Left renal pelvis (tissue), 4 donors: ENCODE results near the gene PCDHGB1. TPM values are rescaled to one million over a fixed set of nuclear protein-coding genes. Genes with fewer than 3 reads are reported as not detected.
"Not testable (repeated sequence)": the region's sequence is repeated elsewhere in the genome, so short reads cannot be mapped to it uniquely, and the experiment has no call there.

Source experiments
- DNase-seq, 4 donors: peaks; one replicate each; pipeline ENCODE4 v3.0.0-alpha.2; 2013; ENCODE audit warnings: low read depth in 4 of 4, low spot score in 3 of 4
- polyA plus RNA-seq, 4 donors: library from polyadenylated mRNA; unstranded; fragments of 120-200 nt; gene quantifications; one replicate each; pipeline ENCODE4 v1.2.1, GENCODE V29; 2013; ENCODE audit not compliant: insufficient read length in 4 of 4

PCDHGB1 gene
- polyA plus RNA-seq, 4 donors, result 1.7 to 2.1 (median 1.9) TPM

DNA sequence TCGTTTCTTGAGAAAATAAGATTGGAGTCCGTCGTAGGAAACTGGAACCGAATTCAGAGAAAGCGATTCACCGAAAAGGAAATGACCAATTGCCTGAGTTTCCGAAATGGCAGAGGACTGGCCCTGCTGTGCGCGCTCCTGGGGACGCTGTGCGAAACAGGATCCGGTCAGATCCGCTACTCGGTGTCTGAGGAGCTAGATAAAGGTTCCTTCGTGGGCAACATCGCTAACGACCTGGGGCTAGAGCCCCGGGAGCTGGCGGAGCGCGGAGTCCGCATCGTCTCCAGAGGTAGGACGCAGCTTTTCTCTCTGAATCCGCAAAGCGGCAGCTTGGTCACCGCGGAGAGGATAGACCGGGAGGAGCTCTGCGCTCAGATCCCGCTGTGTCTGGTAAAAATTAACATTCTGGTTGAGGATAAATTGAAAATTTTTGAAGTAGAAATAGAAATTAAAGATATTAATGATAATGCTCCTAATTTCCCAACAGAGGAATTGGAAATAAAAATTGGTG is 5.9 kb upstream of the PCDHGB1 start:
- DNase-seq, result no peak

DNA sequence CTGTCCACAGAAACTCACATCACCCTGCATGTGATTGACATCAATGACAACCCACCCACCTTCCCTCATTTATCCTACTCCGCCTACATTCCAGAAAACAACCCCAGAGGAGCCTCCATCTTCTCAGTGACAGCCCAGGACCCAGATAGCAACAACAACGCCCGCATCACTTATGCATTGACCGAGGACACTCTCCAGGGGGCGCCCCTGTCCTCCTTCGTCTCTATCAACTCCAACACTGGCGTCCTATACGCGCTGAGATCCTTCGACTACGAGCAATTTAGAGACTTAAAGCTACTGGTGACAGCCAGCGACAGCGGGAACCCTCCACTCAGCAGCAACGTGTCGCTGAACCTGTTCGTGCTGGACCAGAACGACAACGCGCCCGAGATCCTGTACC is 4.6 kb upstream of the PCDHGB1 start:
- DNase-seq, result no peak

DNA sequence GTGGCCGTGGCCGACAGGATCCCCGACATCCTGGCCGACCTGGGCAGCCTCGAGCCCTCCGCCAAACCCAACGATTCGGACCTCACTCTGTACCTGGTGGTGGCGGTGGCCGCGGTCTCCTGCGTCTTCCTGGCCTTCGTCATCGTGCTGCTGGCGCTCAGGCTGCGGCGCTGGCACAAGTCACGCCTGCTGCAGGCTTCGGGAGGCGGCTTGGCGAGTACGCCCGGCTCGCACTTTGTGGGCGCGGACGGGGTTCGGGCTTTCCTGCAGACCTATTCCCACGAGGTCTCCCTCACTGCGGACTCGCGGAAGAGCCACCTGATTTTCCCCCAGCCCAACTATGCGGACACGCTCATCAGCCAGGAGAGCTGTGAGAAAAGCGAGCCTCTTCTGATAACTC is 3.9 kb upstream of the PCDHGB1 start:
- not testable (repeated sequence) for DNase-seq

DNA sequence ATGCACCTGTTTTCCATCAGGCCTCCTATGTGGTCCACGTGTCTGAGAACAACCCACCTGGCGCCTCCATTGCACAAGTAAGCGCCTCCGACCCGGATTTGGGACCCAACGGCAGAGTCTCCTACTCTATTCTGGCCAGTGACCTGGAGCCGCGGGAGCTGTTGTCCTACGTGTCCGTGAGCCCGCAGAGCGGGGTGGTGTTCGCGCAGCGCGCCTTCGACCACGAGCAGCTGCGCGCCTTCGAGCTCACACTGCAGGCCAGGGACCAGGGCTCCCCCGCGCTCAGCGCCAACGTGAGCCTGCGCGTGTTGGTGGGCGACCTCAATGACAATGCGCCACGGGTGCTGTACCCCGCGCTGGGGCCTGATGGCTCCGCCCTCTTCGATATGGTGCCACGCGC is 1.7 kb downstream of the PCDHGB1 start:
- DNase-seq, result no peak

DNA sequence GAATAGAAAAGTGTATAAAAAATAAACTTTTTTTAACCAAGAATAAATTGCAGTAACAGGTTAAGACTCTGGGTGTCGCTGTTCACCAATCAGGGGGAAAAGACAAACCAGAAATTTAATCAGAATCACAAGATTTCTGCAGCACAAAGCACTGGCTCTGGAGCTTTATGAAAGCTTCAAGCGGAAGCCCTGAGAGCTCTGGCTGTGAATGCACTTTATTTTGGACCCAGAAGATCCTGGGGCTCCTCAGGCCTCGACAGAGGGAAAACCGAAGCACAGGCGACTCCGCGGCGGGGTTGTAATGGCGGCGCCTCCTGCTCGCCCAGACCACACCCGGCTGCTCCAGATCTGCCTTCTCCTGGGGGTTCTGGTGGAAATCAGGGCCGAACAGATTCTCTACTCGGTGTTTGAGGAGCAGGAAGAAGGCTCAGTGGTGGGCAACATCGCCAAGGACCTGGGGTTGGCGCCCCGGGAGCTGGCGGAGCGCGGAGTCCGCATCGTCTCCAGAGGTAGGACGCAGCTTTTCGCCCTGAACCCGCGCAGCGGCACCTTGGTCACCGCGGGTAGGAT is 5.1 kb downstream of the PCDHGB1 start, which contains the start of gene PCDHGA4:
PCDHGA4 (plus strand) TSS at position 122 of the 570 bp plus-strand sequence; CDS start at position 209, 87 bp downstream.
- no peak for DNase-seq

DNA sequence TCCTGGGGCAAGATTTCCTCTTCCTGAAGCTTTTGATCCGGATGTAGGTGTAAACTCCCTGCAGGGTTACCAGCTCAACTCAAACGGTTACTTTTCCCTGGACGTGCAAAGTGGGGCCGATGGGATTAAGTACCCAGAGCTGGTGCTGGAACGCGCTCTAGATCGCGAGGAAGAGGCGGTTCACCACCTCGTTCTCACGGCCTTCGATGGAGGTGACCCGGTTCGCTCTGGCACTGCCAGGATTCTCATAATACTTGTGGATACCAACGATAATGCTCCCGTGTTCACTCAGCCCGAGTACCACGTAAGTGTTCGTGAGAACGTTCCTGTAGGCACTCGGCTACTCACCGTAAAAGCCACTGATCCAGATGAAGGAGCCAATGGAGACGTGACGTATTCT is 5.7 kb downstream of the PCDHGB1 start:
- DNase-seq, result no peak

DNA sequence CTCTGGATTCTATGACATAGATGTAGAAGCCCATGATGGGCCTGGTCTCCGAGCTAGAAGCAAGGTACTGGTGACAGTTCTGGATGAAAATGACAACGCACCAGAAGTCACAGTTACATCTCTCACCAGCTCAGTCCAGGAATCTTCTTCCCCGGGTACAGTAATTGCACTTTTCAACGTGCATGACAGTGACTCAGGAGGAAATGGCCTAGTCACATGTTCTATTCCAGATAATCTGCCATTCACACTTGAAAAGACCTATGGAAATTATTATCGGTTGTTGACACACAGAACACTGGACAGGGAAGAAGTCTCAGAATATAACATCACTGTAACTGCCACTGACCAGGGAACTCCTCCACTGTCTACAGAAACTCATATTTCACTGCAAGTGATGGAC is 6.2 kb downstream of the PCDHGB1 start:
- DNase-seq, result no peak

DNA sequence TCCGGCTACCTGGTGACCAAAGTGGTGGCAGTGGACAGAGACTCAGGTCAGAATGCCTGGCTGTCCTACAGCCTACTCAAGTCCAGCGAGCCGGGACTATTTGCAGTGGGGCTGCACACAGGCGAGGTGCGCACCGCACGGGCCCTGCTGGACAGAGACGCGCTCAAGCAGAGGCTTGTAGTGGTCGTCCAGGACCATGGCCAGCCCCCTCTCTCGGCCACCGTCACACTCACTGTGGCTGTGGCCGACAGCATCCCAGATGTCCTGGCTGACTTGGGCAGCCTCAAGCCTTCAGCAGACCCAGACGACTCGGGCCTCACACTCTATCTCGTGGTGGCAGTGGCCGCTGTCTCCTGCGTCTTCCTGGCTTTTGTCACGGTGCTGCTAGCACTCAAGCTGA is 7.1 kb downstream of the PCDHGB1 start:
- DNase-seq, result no peak

DNA sequence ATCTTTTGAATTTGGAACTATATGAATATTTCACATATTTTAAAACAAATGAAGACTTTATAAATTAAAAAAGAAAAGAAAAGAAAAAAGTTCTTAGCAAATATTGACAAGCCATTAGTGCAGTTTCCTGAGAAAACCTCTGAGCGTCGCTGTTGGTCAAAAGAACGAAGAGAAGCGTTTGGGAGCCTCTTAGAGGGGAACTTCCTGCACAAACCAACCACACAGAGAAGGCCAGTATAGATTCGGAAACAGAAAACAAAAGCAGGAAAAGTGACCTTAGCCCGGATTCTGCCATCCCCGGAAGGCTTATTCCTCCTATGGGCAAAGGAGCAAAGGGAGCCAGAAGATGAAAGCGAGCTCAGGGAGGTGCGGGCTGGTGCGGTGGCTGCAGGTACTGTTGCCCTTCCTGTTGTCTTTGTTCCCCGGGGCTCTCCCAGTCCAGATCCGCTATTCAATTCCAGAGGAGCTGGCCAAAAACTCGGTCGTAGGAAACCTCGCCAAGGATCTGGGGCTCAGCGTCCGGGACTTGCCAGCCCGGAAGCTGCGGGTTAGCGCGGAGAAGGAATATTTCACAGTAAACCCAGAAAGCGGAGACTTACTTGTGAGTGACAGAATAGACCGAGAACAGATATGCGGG is 10.0 kb downstream of the PCDHGB1 start, which contains the start of gene PCDHGB2:
PCDHGB2 (plus strand) TSS at position 205 of the 637 bp plus-strand sequence; CDS start at position 347, 142 bp downstream.
- no peak for DNase-seq

DNA sequence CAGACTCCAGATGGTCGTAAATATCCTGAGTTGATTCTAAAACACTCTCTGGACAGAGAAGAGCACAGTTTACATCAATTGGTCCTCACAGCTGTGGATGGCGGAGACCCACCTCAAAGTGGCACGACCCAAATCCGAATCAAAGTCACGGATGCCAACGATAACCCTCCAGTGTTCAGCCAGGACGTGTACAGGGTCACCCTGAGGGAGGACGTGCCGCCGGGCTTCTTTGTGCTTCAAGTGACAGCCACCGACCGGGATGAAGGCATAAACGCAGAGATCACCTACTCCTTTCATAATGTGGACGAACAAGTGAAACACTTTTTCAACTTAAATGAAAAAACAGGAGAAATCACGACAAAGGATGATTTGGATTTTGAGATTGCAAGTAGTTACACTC is 10.8 kb downstream of the PCDHGB1 start:
- no peak for DNase-seq

DNA sequence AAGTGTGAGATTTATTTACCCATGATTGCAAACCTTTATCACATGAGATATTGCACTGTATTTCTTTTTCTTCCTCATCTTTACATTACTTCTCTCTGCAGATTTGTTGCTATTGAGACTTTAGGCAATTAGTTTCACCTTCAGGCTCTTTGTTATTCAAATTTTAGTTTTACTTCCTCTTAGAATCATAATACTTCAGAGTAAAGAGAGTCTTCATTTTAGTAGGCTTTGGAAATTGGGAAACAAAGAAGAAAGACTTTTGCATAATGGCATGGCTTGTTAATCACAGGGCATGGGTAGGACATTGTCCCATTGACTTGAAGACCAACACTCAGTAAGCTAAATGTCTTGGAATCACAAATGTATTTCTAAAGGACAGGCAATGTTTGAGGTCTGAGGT is 12.8 kb downstream of the PCDHGB1 start:
- DNase-seq, result no peak

DNA sequence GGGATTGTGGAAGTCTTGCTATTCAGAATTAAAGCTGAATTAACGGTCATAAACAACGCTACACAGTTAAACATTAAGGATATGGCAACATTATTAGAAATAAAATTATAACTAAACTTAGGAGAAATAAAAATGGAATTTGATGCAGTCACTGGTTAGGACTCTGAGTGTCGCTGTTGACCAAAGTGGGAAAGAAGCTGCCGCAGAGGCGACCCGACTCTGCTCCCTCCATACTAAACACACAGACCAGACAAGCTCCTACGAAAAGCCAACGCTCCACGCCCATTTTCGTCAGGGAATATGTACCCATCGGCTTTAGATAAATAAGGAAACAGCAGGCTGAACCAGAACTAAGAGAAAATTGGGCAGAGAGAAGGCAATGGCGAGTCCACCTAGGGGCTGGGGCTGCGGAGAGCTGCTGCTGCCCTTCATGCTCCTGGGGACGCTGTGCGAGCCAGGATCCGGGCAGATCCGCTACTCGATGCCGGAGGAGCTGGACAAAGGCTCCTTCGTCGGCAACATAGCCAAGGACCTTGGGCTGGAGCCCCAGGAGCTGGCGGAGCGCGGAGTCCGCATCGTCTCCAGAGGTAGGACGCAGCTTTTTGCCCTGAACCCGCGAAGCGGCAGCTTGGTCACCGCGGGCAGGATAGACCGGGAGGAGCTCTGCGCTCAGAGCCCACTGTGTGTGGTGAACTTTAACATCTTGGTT is 14.2 kb downstream of the PCDHGB1 start, which contains the start of gene PCDHGA5:
PCDHGA5 (plus strand) TSS at position 211 of the 709 bp plus-strand sequence; CDS start at position 380, 169 bp downstream.
- no peak for DNase-seq

DNA sequence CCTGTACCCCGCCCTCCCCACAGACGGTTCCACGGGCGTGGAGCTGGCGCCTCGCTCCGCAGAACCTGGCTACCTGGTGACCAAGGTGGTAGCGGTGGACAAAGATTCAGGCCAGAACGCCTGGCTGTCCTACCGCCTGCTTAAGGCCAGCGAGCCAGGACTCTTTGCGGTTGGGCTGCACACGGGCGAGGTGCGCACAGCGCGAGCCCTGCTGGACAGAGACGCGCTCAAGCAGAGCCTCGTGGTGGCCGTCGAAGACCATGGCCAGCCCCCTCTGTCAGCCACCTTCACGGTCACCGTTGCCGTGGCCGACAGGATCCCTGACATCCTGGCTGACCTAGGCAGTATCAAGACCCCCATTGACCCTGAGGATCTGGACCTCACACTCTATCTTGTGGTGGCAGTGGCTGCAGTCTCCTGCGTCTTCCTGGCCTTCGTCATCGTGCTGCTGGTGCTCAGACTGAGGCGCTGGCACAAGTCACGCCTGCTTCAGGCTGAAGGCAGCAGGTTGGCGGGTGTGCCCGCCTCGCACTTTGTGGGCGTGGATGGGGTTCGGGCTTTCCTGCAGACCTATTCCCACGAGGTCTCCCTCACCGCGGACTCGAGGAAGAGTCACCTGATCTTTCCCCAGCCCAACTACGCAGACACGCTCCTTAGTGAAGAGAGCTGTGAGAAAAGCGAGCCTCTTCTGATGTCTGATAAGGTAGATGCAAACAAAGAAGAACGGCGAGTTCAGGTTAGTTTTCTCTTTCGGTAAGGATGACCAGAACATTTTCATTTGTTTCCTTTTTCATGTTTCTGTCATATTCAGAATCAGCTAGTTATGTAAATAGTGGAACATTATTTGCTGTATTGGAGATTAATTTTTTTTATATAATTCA is 16.4 kb downstream of the PCDHGB1 start:
- no peak for DNase-seq

DNA sequence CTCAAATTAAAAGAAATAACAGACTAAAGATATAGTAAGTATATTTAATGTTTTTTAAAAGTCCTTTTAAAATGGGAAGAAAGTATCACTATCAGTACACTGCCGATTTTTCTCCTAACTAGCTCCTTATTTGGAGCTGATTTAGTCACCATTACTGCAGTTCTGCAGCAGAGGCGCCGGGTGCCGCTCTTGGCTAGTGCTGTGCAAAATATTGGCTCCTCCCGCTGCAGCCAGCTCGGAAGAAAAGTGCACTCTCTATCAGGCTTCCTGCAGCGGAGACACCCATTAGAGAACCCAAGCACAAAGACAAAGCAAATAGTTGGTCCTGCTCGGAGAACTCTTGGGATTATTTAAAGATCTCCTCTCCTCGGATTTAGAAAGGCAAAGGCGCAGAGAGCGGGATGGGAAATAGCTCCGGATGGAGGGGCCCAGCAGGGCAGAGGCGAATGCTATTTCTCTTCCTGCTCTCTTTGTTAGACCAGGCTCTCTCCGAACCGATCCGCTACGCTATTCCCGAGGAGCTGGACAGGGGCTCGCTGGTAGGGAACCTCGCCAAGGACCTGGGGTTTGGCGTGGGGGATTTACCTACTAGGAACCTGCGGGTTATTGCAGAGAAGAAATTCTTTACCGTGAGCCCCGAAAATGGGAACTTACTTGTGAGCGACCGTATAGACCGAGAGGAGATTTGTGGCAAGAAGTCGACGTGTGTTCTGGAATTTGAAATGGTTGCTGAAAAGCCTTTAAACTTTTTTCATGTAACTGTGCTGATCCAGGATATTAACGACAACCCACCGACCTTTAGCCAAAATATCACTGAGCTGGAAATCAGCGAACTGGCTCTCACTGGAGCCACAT is 20.3 kb downstream of the PCDHGB1 start, which contains the start of gene PCDHGB3:
PCDHGB3 (plus strand) TSS at position 249 of the 855 bp plus-strand sequence; CDS start at position 402, 153 bp downstream.
- DNase-seq, result no peak

DNA sequence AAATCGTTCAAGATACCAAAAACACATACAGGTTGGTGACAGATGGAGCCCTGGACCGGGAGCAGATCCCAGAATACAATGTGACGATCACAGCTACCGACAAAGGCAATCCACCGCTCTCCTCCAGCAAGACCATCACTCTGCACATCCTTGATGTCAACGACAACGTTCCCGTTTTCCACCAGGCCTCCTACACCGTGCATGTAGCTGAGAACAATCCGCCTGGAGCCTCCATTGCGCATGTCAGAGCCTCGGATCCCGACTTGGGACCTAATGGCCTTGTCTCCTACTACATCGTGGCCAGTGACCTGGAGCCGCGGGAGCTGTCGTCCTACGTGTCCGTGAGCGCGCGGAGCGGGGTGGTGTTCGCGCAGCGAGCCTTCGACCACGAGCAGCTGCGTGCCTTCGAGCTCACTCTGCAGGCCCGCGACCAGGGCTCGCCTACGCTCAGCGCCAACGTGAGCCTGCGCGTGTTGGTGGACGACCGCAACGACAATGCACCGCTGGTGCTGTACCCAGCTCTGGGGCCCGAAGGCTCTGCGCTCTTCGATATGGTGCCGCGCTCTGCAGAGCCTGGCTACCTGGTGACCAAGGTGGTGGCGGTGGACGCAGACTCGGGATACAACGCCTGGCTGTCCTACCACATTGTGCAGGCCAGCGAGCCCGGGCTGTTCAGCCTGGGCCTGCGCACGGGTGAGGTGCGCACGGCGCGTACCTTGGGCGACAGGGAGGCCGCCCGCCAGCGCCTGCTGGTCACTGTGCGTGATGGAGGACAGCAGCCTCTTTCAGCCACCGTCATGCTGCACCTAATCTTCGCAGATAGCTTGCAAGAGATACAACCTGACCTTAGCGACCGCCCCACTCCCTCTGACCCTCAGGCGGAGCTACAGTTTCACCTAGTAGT is 21.9 kb downstream of the PCDHGB1 start:
- no peak for DNase-seq

DNA sequence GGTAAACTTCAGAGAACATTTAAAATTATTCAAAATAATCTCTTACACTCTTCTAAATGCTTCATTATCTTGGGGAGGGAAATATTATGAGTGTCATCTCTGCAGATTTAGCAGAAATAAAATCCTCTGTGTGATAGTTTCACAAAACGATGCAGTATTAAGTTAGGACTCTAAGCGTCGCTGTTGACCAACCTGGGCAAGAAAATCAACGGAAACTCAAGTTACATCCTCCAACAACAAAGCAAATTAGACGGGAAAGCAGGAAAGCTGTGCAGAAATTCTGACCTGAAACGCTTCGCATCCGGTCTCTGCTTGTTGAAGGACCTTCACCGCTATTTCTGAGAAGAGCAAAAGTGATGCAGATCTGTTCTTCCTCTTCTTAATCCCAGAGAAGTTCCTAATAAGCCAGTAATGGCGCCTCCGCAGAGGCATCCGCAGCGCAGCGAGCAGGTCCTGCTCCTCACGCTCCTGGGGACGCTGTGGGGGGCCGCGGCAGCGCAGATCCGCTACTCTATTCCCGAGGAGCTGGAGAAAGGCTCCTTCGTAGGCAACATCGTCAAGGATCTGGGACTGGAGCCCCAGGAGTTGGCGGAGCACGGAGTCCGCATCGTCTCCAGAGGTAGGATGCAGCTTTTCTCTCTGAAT is 23.9 kb downstream of the PCDHGB1 start, which contains the start of gene PCDHGA6:
PCDHGA6 (plus strand) TSS at position 219 of the 645 bp plus-strand sequence; CDS start at position 412, 193 bp downstream.
- DNase-seq, result no peak

DNA sequence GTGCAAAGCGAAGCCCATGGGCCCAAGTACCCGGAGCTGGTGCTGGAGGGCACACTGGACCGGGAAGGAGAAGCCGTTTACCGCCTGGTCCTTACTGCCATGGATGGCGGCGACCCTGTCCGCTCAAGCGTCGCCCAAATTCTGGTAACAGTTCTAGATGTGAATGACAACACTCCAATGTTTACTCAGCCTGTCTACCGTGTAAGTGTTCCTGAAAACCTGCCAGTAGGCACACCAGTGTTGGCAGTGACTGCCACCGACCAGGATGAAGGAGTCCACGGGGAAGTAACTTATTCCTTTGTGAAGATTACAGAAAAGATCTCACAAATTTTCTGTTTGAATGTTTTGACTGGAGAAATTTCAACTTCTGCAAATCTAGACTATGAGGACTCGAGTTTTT is 24.7 kb downstream of the PCDHGB1 start:
- no peak for DNase-seq
